ENCODE data around the gene FAM161B.
"Not testable (repeated sequence)": the region's sequence is repeated elsewhere in the genome, so short reads cannot be mapped to it uniquely, and the experiment has no call there.

The FAM161B gene

DNA sequence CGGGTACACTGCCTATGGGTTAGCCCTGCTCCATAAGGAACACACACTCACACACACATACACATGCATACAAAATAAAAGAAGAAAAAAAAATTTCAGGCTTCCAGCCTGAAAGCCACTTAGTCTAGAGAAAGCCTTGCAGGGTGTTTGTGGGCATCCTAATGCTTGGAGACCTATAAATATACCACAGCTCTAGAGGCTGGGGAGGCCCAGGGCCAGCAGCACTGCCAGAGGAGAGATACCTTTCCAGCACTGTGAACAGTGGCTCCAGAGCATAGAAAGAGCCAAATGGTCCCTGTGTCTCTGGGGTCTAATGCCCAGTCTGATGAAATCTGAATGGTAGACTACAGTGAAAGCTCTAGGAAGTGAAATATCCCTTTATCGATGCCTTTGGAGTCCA, 12.9 kb downstream of the FAM161B start:
- no peak for DNase-seq

DNA sequence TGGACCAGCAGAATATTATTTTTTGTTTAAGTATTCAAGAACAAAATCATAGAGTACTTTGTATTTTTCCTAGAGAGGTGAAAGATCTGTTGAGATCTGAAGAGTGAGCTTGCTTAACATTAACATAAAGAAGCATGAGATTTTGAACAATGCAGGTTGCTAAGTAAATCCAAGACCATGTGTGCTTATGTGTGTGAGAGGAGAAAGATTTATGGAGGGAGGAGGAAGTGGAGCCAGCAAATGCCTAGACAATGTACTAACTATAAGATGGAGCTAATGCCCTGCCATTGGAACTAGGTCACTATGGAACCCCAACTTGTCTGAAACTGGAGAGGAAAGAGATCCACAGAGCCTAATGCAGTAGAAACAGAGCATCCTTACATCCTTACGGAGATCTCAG, 13.3 kb downstream of the FAM161B start:
- DNase-seq, result no peak

DNA sequence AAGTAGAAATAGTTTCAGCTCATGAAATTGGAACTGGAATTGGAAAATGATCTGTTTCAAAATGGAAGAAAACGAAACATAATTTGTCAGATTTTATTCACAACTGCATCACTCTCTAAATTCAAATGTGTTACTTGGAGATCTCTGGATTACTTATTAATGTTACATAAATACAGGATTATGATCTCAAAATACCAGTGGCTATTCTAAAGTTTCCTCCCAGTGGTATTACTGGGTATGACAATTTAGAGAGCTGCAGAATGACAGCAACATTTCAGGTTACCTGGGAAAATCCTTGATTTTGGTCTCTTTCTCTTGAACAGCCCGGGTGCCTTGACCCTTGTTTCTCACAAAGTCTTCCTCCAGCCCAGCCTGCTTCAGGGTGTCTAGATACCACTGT, 14.2 kb downstream of the FAM161B start:
- DNase-seq, result no peak

DNA sequence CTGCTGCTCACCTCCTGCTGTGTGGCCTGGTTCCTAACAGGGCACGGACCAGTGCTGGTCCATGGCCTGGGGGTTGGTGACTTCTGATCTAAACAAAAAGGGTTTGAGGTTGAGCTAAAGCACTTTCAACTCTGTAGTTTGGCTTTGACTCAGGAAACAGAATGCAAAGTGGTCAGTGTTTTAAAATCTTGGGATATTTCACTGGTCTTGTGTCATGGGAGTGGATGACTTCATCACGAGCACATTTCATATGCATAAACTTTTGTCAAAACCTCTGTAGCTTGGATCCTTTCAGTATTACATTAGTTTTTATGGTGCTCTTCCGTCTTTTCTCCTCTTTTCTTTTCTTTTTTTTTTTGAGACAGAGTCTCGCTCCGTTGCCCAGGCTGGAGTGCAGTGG, 25.6 kb downstream of the FAM161B start:
- no peak for DNase-seq

- not testable (repeated sequence) for DNase-seq
Measured at GRCh38 chr14:73919457-73919856, 30.4 kb downstream of the FAM161B start.

DNA sequence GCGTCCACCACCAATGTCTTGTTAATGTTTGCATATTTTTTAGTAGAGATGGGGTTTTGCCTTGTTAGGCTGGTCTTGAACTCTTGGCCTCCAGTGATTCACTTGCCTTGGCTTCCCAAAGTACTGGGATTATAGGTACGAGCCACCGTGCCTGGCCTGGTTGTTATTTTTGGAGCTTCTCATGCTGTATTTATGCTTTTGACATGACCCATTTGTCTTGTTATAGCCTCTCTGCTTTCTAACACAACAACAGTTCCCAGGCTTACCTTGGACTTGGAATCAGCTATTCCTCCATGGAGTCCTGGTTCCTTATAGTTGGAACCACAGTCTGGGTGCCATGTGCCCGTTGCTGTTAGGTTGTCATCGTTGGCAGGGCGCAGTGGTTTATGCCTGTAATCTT, 33.6 kb downstream of the FAM161B start:
- DNase-seq, result no peak

GRCh38 chr14:73913256-73913655, 36.6 kb downstream of the FAM161B start:
- no peak for DNase-seq

GRCh38 chr14:73909681-73910080, 40.2 kb downstream of the FAM161B start:
- no peak for DNase-seq

DNA sequence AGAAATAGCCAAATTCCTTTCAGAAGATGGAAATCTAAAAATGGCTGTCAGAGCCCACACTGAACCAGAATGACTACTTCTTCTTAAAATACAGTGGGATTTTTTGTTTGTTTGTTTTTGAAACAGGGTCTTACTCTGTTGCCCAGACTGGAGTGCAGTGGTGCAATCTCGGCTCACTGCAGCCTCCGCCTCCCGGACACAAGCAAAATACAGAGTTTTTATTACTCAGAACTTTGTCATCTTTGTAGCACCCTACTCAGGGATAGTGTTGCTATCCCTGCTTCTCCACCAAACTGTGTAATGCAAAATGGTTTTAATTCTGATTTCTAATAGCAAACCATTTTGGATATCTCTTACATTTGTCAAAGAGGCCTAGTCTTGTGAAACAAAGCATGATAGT, 46.9 kb downstream of the FAM161B start:
- DNase-seq, result no peak

- DNase-seq, result no peak
Measured at GRCh38 chr14:73896521-73896920, 53.4 kb downstream of the FAM161B start.

- no peak for DNase-seq
Measured at GRCh38 chr14:73895939-73896338, 54.0 kb downstream of the FAM161B start.

GRCh38 chr14:73894180-73894687, 55.7 kb downstream of the FAM161B start:
- DNase-seq, result not testable (repeated sequence)

GRCh38 chr14:73889376-73889775, 60.5 kb downstream of the FAM161B start:
- DNase-seq, result no peak

DNA sequence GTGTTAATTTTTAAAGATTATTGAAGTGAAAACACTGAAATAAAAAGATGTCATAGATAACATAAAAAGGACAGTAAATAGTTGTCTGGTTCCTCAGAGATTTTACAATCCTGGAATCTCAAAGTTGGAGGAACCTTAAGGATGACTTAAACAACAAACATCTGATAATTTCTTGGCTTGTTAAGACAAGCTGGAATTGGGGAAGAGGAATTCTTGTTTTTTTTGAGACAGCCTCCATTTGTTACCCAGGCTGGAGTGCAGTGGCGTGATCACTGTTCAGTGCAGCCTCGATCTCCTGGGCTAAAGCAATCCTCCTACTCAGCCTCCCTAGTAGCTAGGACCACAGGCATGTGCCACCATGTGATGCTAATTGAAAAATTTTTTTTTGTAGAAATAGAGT, 60.9 kb downstream of the FAM161B start:
- no peak for DNase-seq

DNA sequence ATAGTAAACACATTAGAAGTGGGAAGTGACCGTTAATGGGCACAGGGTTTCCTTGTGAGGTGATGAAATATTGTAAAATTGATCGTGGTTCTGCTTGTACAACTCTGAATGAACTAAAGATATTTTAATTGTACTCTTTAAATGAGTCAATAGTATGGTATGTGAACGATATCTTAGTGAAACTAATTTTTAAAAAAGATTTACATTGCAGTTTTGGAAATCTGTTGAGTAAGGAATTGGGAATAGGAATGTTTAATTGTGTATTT, 61.5 kb downstream of the FAM161B start:
- no peak for DNase-seq

GRCh38 chr14:73887694-73888459, 62.0 kb downstream of the FAM161B start:
- DNase-seq, result no peak

GRCh38 chr14:73887318-73887616, 62.6 kb downstream of the FAM161B start:
- DNase-seq, result no peak

- DNase-seq, result peak; percentile 94
Measured at GRCh38 chr14:73886449-73887317, 63.2 kb downstream of the FAM161B start, which contains the start of gene ZNF410. TSS of gene ZNF410 (plus strand) at chr14:73886859. CDS start at chr14:73892176, 5,317 bp downstream.

DNA sequence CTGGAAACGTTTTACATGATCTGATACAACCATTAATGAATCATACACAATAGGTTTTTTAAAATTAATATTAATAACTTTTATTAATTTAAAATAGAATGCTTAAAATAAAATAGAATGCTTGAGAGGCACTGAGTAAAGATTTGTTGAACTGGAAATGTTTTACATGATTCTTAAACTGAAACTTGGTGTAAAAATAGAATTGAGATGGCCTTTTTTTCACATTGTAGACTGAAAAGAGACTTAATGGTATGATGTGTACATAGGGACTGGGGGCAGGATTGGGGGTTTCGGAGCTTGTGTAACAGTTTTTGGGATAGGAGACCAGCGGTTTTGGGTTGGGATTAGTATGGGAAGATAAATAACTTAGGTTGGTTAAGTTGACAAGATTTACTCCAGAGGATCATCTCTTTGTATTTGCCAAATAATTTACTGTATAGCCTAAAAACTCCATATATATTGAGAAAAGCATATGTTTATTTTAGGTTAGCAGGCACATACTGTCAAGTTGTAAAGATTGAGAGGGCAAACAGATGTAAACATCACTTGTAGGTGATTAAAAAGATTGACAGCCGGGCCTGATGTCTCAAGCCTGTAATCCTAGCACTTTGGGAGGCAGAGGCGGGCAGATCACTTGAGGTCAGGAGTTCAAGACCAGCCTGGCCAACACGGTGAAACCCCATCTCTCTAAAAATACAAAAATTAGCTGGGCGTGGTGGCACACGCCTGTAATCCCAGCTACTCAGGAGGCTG, 65.3 kb downstream of the FAM161B start:
- DNase-seq, result no peak
